Neural crest cell (in vitro differentiated cells): ENCODE results near the gene SP110. TPM values are rescaled to one million over a fixed set of nuclear protein-coding genes. Genes with fewer than 3 reads are reported as not detected.
"Not testable (repeated sequence)": the region's sequence is repeated elsewhere in the genome, so short reads cannot be mapped to it uniquely, and the experiment has no call there.

Source experiments
- DNase-seq: peaks from one replicate; pipeline ENCODE4 v3.0.0; 2021; ENCODE audit warnings: low read depth, mixed read lengths, low spot score
- H3K27ac Mint-ChIP-seq: one replicate; pipeline ENCODE4 v1.8.0; 2021; ENCODE audit warnings: mild to moderate bottlenecking, mixed read lengths; ENCODE audit not compliant: unreplicated experiment
- H3K27me3 Mint-ChIP-seq: 2 replicates; pipeline ENCODE4 v1.8.0; 2021; ENCODE audit warnings: low read depth, mild to moderate bottlenecking, mixed read lengths
- H3K36me3 Mint-ChIP-seq: 2 replicates; pipeline ENCODE4 v1.8.0; 2021; ENCODE audit warnings: low read depth, mild to moderate bottlenecking, mixed read lengths
- H3K4me1 Mint-ChIP-seq: 2 replicates; pipeline ENCODE4 v1.8.0; 2021; ENCODE audit warnings: mixed read lengths
- H3K4me3 Mint-ChIP-seq: one replicate; pipeline ENCODE4 v1.8.0; 2021; ENCODE audit warnings: mild to moderate bottlenecking, mixed read lengths
- H3K9me3 Mint-ChIP-seq: 2 replicates; pipeline ENCODE4 v1.8.0; 2021; ENCODE audit warnings: mixed read lengths
- CTCF ChIP-seq: fragments of 200-600 bp; sonication (generic); conservative IDR thresholded peaks from 2 replicates; pipeline ENCODE4 v1.5.0; 2021; ENCODE audit warnings: antibody characterized with exemption, mild to moderate bottlenecking
- total RNA-seq: library from RNA; stranded (reverse); gene quantifications from 2 replicates; pipeline ENCODE4 v1.2.1, GENCODE V29; 2021

SP110 gene
- total RNA-seq, 1 donor from 2014 or later = 5.3 TPM

DNA sequence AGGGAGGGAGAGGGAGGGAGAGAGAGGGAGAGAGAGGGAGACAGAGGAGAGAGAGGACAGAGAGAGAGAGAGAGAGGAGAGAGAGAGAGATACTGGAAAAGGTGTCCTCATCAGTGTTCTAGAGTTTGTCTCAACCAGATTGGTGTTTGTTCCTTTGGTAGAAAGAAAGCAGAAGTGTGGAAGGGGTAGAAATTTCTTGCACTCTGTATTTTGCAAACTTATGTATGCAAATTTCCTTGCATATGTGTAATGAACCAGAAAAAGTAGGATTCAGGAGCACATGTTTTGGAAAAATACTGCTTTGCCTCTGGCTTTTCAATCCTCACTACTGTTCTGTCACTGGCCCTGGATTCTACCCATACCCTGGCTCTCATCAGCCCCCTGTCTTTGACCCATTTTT lies 4.7 kb upstream of the SP110 start:
- Mint-ChIP-seq H3K27ac (no peak overlapping the region), H3K9me3 (no peaks in the 10 kb centered on the region), H3K4me1 (peaks cover 10% of the 10 kb centered on the region), H3K27me3 (no peaks in the 10 kb centered on the region), H3K36me3 (no peaks in the 10 kb centered on the region), H3K4me3 (no peak overlapping the region)
- no peak for DNase-seq
- TF ChIP-seq CTCF = no peak

DNA sequence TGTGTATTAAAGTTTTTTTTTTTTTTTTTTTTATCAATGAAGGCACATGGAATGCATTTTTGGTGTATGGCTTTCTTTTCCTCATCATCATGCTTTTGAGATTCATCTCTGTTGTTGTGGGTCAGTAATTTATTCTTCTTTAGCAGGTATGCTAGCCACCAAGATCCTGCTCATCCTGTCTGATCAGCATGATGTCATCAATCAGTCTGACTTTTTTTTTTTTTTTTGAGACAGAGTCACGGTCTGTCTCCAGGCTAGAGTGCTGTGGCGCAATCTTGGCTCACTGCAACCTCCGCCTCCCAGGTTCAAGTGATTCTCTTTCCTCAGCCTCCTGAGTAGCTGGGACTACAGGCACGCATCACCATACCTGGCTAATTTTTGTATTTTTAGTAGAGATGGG lies 3.0 kb upstream of the SP110 start:
- not testable (repeated sequence) for DNase-seq, H3K9me3 Mint-ChIP-seq, H3K4me3 Mint-ChIP-seq, H3K36me3 Mint-ChIP-seq, H3K27ac Mint-ChIP-seq, H3K27me3 Mint-ChIP-seq
- peaks cover 17% of the 10 kb centered on the region for H3K4me1 Mint-ChIP-seq

GRCh38 chr2:230221493-230221892 lies 1.7 kb upstream of the SP110 start:
- Mint-ChIP-seq H3K27me3 (no peaks in the 10 kb centered on the region), H3K36me3 (no peaks in the 10 kb centered on the region), H3K4me3 (no peak overlapping the region), H3K9me3 (no peaks in the 10 kb centered on the region), H3K27ac (no peak overlapping the region), H3K4me1 (peaks cover 17% of the 10 kb centered on the region)
- no peak for TF ChIP-seq CTCF
- DNase-seq = no peak

GRCh38 chr2:230220347-230220969 lies 674 bp upstream of the SP110 start:
- H3K27ac Mint-ChIP-seq = no peak overlapping the region
- peak overlapping the region; percentile 91 for H3K4me3 Mint-ChIP-seq
- H3K4me1 Mint-ChIP-seq = peaks cover 17% of the 10 kb centered on the region
- H3K9me3 Mint-ChIP-seq = no peaks in the 10 kb centered on the region
- DNase-seq = no peak
- H3K27me3 Mint-ChIP-seq = no peaks in the 10 kb centered on the region
- no peak for TF ChIP-seq CTCF
- H3K36me3 Mint-ChIP-seq = peaks cover 2% of the 10 kb centered on the region

- no peak for DNase-seq
- TF ChIP-seq CTCF = no peak
- no peaks in the 10 kb centered on the region for H3K9me3 Mint-ChIP-seq
- no peaks in the 10 kb centered on the region for H3K27me3 Mint-ChIP-seq
- H3K4me3 Mint-ChIP-seq = peak overlapping the region; percentile 4
- peaks cover 17% of the 10 kb centered on the region for H3K4me1 Mint-ChIP-seq
- H3K36me3 Mint-ChIP-seq = peaks cover 4% of the 10 kb centered on the region
- H3K27ac Mint-ChIP-seq = no peak overlapping the region
Observed at GRCh38 chr2:230218421-230218820, 1.4 kb downstream of the SP110 start.

- H3K27me3 Mint-ChIP-seq = no peaks in the 10 kb centered on the region
- H3K27ac Mint-ChIP-seq = no peak overlapping the region
- no peak for TF ChIP-seq CTCF
- H3K4me1 Mint-ChIP-seq = peaks cover 17% of the 10 kb centered on the region
- H3K36me3 Mint-ChIP-seq = peaks cover 4% of the 10 kb centered on the region
- no peak for DNase-seq
- H3K4me3 Mint-ChIP-seq = no peak overlapping the region
- no peaks in the 10 kb centered on the region for H3K9me3 Mint-ChIP-seq
Observed at GRCh38 chr2:230217424-230217823, 2.4 kb downstream of the SP110 start.
